Measurements from ENCODE around the gene ATXN3L. TPM values are rescaled to one million over a fixed set of nuclear protein-coding genes. Genes with fewer than 3 reads are reported as not detected.

The ATXN3L gene
- total and polyA plus RNA-seq, 10 of the 15 experiments (the other 5 are each of a cell fraction or from before 2014, with no cell fraction given) = not detected

- in situ Hi-C loops (cut with MboI) = no loop called here
These were observed 47.4 kb downstream of the ATXN3L start for GRCh38 chrX:13272426-13272825.

More at GRCh38 chrX:13272426-13272825, 47.4 kb downstream of the ATXN3L start:
- Histone ChIP-seq H3K9ac (ENCODE audit: control insufficient read depth, insufficient read depth, low read length) (no peak overlapping the region), H3K4me2 (ENCODE audit: control insufficient read depth, insufficient read depth) (no peak overlapping the region), H4K20me1 (ENCODE audit: control insufficient read depth, insufficient read depth) (no peaks in the 10 kb centered on the region), H3K4me1 (ENCODE audit: control insufficient read depth, insufficient read depth, low read length) (no peaks in the 10 kb centered on the region), H3K79me2 (ENCODE audit: control insufficient read depth, insufficient read depth, low read length) (no peaks in the 10 kb centered on the region), H3K4me3 (no peak overlapping the region), H2AFZ (ENCODE audit: control insufficient read depth, low read depth, low read length) (no peak overlapping the region), H3K36me3 (ENCODE audit: control insufficient read depth in 2 of 2, insufficient read depth in 2 of 2, low read length in 1 of 2) (no peaks in the 10 kb centered on the region), H3K9me3 (replicated peaks; ENCODE audit: control insufficient read depth, insufficient read depth, low read length) (no peaks in the 10 kb centered on the region), H3K27ac (ENCODE audit: control insufficient read depth, insufficient read depth) (no peak overlapping the region), H3K27me3 (replicated peaks in 1 of 2; ENCODE audit: control insufficient read depth in 2 of 2, insufficient read depth in 2 of 2, low read length in 1 of 2) (no peaks in the 10 kb centered on the region)
- no TSS peak for BruUV-seq (replicated peaks)
- 82% methylated on average over 3 of the region's 3 CpGs for WGBS (ENCODE audit: insufficient coverage, insufficient replicate concordance, low lambda C conversion rate, missing lambda C conversion rate)
- FAIRE-seq (no peak), DNase-seq (ENCODE audit: low read depth, low spot score) (no peak), ATAC-seq (no peak)
- RAD21 ChIA-PET (ENCODE audit: unreplicated experiment) = no interaction called here
- no peak for TF ChIP-seq FOXM1 (IDR thresholded peaks at IDR 0.05; ENCODE audit: low read depth, low read length)
- TF ChIP-seq NBN (IDR thresholded peaks at IDR 0.05) = no peak
- TF ChIP-seq HCFC1 (IDR thresholded peaks at IDR 0.05; ENCODE audit: low read length) = no peak
- TF ChIP-seq RFX5 (IDR thresholded peaks at IDR 0.05; ENCODE audit: low read depth, low read length) = no peak
- no peak for TF ChIP-seq MEF2B (IDR thresholded peaks at IDR 0.05; ENCODE audit: partially characterized antibody, poor library complexity, severe bottlenecking)
- TF ChIP-seq MEF2A (IDR thresholded peaks at IDR 0.05; ENCODE audit: insufficient read depth, low read depth, low read length) = no peak
- TF ChIP-seq NRF1 (conservative IDR thresholded peaks at IDR 0.05; ENCODE audit: low read depth, low read length) = no peak
- no peak for TF ChIP-seq ZNF274 (IDR thresholded peaks at IDR 0.05; ENCODE audit: insufficient read depth, insufficient read length)
- no peak for TF ChIP-seq JUNB (IDR thresholded peaks at IDR 0.05)
- no peak for TF ChIP-seq BCL11A (IDR thresholded peaks at IDR 0.05; ENCODE audit: low read depth, low read length)
- TF ChIP-seq WRNIP1 (IDR thresholded peaks at IDR 0.05; ENCODE audit: borderline replicate concordance, low read depth, low read length) = no peak
- no peak for TF ChIP-seq CBX5 (IDR thresholded peaks at IDR 0.05; ENCODE audit: low read depth)
- TF ChIP-seq ATF7 (IDR thresholded peaks at IDR 0.05; ENCODE audit: low read depth) = no peak
- TF ChIP-seq, protein P1, sequence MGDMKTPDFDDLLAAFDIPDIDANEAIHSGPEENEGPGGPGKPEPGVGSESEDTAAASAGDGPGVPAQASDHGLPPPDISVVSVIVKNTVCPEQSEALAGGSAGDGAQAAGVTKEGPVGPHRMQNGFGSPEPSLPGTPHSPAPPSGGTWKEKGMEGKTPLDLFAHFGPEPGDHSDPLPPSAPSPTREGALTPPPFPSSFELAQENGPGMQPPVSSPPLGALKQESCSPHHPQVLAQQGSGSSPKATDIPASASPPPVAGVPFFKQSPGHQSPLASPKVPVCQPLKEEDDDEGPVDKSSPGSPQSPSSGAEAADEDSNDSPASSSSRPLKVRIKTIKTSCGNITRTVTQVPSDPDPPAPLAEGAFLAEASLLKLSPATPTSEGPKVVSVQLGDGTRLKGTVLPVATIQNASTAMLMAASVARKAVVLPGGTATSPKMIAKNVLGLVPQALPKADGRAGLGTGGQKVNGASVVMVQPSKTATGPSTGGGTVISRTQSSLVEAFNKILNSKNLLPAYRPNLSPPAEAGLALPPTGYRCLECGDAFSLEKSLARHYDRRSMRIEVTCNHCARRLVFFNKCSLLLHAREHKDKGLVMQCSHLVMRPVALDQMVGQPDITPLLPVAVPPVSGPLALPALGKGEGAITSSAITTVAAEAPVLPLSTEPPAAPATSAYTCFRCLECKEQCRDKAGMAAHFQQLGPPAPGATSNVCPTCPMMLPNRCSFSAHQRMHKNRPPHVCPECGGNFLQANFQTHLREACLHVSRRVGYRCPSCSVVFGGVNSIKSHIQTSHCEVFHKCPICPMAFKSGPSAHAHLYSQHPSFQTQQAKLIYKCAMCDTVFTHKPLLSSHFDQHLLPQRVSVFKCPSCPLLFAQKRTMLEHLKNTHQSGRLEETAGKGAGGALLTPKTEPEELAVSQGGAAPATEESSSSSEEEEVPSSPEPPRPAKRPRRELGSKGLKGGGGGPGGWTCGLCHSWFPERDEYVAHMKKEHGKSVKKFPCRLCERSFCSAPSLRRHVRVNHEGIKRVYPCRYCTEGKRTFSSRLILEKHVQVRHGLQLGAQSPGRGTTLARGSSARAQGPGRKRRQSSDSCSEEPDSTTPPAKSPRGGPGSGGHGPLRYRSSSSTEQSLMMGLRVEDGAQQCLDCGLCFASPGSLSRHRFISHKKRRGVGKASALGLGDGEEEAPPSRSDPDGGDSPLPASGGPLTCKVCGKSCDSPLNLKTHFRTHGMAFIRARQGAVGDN (IDR thresholded peaks at IDR 0.05) = no peak
- no peak for TF ChIP-seq HDAC6 (IDR thresholded peaks at IDR 0.05; ENCODE audit: unreplicated experiment)
- TF ChIP-seq ASH2L (IDR thresholded peaks at IDR 0.05; ENCODE audit: borderline replicate concordance, low read depth) = no peak
- CTCF ChIA-PET = interaction anchor here (0.9 to 1.6 kb wide), 2 partner anchors 10 to 216 kb away, joined by 4 to 5 read pairs; no protein-coding TSS in a partner anchor
- intact Hi-C loops (cut with micrococcal nuclease; ENCODE audit: unreplicated experiment) = no loop called here
- POLR2A ChIA-PET = no interaction called here
- SMC1A ChIA-PET (ENCODE audit: uncharacterized antibody, unreplicated experiment) = interaction anchor here (0.9 to 2.6 kb wide), 4 partner anchors 9 to 27 kb away, joined by 3 to 16 read pairs (median 5); no protein-coding TSS in a partner anchor
